Activated CD8-positive, alpha-beta memory T cell treated with anti-CD3 and anti-CD28 coated beads, Interleukin-2, amount 50 U/mL, for 4 hours (primary cell): ENCODE data around the gene FKBP9.
"Not testable (repeated sequence)": the region's sequence is repeated elsewhere in the genome, so short reads cannot be mapped to it uniquely, and the experiment has no call there.

Experiments
- DNase-seq: peaks from one replicate; pipeline ENCODE4 v3.0.0-alpha.2; 2020

Gene FKBP9

GRCh38 chr7:32958046-32959025 is 1.1 kb downstream of the FKBP9 start:
- no peak for DNase-seq

DNA sequence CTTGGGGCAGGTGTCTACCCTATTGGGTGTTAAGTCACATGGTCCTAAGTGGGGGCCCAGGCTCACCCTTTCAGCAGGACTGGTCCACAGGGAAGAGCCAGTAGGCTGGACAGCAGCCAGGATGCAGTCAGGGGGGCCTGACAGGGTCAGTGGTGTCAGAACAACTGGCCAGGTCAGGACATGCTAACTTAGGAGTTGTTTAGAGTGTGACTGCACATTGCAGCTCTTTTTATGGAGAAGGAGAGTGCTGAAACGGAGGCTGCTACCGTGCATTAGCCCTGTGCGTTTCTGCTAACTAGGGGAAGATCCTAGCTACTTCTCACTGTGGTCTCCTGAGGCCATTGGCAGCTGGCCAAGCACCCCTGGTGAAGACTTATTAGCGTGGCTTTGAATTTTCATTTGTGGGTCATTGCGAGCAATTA is 6.7 kb downstream of the FKBP9 start:
- DNase-seq: not testable (repeated sequence)

DNA sequence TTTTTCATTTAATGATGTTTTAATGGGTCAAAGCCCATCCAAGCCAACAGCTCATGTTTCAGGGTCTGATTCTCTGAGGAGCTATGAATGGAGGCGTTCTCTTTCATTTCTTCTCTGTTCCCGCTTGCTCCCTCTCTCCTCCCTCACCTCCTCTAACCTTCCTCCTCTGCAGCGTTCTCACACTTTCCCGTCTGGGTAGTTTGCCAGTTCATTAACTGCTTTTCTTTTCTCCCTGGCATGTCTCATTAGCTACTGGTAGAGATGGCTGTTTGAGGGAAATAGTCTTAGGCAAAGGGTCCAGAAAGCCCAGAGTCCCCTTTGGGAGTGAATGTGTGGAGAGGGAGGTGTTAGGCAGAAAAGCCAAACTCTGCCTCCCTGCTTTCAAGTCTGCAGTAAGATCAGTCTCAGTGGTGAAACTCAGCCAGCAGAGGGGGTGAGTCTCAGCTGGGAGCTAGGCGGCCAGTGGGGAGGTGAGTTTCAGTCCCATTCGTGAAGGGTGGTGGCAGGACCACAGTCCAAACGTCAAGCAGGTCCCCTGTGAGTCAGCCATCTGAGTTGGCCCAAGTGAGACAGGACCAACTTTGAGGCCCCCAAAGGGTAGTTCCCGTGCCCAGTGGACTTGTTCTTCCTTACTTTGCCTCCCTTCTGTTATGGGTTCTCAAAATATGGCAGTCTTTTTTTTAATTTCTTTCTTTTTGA is 7.4 kb downstream of the FKBP9 start:
- not testable (repeated sequence) for DNase-seq

GRCh38 chr7:32966489-32967267 is 9.4 kb downstream of the FKBP9 start:
- DNase-seq: not testable (repeated sequence)

- DNase-seq: not testable (repeated sequence)
Observed at GRCh38 chr7:32967268-32967582, 10.0 kb downstream of the FKBP9 start.

GRCh38 chr7:32971967-32972366 is 14.7 kb downstream of the FKBP9 start:
- not testable (repeated sequence) for DNase-seq

GRCh38 chr7:32977159-32977558 is 19.9 kb downstream of the FKBP9 start:
- not testable (repeated sequence) for DNase-seq

DNA sequence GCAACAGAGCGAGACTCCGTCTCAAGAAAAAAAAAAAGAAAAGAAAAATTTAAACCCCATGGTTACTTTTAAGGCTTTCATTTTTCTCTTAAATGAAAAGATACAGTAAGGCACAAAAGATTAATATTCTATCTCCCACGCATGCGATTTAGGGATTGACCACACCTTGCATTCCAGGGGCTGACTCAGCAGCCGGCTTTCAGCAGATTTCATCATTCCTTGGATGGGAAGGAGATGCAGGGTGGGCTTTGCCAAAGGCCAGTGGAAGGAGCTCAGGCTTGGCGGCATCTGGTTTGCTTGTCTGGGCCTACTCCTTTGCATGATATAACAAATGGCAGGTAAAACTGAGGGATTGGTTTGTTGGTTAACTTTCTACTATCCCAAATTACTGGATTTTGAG is 22.0 kb downstream of the FKBP9 start:
- DNase-seq: not testable (repeated sequence)

- not testable (repeated sequence) for DNase-seq
Observed at GRCh38 chr7:32979902-32980301, 22.7 kb downstream of the FKBP9 start.

DNA sequence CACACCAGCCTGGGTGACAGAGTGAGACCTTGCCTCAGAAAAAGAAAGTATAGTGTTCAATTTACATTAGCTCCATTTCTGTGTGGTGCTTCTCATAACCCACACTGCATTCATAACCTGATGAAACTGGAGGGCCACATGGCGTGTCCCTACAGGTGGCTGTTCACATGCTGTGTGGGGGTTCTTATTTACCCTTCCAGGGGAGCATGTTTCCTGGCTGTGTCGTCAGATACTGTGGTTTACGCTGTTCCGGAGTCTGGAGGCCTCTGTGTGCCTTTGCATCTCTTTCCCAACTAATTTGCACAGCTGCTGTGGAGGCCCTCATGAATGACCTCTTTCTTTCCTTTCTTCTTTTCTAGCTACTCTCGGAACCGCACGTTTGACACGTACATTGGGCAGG is 30.9 kb downstream of the FKBP9 start:
- not testable (repeated sequence) for DNase-seq

DNA sequence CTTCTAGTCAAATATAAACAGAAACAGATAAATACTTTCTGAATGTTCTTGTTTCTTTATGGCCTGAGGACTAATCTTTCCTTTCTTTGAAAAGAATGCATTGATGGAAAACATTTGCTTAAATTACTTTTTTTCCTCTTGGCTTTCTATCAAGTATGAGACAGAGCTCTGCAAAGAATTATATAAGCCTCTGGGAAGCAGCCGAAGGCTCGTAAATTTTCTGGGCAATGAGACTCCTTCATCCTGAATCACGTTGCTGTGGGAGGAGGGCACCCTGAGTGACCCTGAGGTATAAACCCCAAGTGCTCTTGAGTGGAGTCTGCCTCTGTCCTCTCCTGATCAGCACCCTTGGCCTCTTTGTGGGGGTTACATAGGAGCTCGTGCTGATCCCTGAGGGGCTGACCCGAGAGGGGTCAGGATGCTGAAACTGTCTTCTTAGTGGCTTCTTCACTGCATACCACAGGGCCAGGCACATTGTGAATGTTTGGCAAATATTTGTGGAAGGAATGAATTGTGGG is 33.9 kb downstream of the FKBP9 start:
- DNase-seq: not testable (repeated sequence)

DNA sequence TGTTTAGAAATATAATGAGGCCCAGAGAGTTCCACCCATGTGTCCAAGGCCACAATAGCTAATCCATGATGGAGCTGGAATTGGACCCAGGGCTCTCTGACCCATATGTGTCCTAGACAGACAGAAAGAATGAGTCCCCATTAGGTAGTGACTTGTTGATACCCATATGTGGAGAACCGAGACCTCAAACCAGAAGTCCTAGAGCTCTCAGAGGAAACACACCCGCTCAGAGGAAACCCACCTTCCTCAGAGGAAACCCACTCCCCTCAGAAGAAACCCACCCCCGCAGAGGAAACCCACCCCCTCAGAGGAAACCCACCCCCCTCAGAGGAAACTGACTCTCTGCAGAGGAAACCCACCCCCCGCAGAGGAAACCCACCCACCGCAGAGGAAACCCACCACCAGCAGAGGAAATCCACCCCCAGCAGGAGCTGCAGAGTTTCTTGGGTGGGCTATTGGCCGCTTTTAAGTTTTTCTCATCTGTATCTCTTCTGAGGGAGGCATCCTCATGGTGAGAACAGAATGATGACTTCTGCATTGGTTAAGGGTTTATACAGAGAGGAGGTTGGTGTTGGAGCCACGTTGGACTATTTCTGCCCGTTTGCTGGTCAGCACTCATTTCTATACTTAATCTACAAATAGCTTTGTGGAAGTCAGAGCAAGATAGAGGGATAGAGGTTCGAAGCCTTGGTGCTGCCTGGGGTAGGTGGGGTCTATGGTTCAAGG is 34.9 kb downstream of the FKBP9 start:
- not testable (repeated sequence) for DNase-seq

GRCh38 chr7:32992750-32993149 is 35.5 kb downstream of the FKBP9 start:
- not testable (repeated sequence) for DNase-seq

DNA sequence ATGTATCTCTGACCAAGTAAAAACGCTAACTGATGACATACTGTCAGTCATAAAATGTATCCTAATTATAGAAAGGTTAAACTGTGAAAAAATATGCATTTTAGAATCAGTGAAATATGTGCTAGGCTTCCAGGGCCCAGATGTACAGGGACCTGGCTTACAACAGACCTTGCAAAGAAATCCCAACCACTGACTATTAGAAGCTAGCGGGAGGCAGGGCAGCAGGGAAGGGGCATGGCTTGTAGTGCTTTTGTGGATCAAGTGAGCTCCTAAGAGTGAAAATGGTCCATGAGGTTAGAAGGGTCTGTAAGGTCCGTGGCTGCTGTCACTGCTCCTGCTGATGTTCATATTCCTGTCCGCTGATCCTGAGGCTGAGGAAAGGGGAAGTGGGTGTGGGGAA is 40.7 kb downstream of the FKBP9 start:
- DNase-seq: not testable (repeated sequence)

- not testable (repeated sequence) for DNase-seq
Observed at GRCh38 chr7:32998361-32999171, 41.3 kb downstream of the FKBP9 start.

- not testable (repeated sequence) for DNase-seq
Observed at GRCh38 chr7:32999380-32999779, 42.1 kb downstream of the FKBP9 start.

GRCh38 chr7:33003111-33003510 is 45.9 kb downstream of the FKBP9 start:
- not testable (repeated sequence) for DNase-seq

- DNase-seq: not testable (repeated sequence)
Observed at GRCh38 chr7:33004104-33004616, 46.9 kb downstream of the FKBP9 start.

GRCh38 chr7:33005193-33005592 is 48.0 kb downstream of the FKBP9 start:
- DNase-seq: not testable (repeated sequence)

GRCh38 chr7:33005690-33006089 is 48.5 kb downstream of the FKBP9 start:
- DNase-seq: not testable (repeated sequence)

DNA sequence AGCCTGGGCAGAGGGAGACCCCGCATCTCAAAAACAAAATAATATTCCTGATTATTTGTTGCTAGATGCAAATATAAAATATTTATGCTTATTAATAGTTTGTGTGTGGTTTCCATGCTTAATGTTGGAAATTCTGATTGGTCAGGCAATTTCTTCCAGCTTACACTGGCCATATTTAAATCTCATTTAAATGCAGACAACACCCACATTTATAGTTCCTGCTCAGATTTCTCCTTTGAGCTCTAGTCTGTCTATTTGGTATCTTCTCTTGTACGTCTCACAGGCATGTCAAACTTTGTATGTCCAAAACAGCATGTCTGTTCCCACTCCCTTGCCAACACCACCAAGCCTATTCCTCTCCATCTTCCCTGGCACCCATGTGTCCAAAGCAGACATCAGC is 52.5 kb downstream of the FKBP9 start:
- DNase-seq: no peak
